ENCODE measurements around the gene ISCA2.
A peak's percentile ranks its signal among the peaks of the same experiment; 100 is the strongest.
"Not testable (repeated sequence)": the region's sequence is repeated elsewhere in the genome, so short reads cannot be mapped to it uniquely, and the experiment has no call there.

ISCA2 gene, protein sequence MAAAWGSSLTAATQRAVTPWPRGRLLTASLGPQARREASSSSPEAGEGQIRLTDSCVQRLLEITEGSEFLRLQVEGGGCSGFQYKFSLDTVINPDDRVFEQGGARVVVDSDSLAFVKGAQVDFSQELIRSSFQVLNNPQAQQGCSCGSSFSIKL

DNA sequence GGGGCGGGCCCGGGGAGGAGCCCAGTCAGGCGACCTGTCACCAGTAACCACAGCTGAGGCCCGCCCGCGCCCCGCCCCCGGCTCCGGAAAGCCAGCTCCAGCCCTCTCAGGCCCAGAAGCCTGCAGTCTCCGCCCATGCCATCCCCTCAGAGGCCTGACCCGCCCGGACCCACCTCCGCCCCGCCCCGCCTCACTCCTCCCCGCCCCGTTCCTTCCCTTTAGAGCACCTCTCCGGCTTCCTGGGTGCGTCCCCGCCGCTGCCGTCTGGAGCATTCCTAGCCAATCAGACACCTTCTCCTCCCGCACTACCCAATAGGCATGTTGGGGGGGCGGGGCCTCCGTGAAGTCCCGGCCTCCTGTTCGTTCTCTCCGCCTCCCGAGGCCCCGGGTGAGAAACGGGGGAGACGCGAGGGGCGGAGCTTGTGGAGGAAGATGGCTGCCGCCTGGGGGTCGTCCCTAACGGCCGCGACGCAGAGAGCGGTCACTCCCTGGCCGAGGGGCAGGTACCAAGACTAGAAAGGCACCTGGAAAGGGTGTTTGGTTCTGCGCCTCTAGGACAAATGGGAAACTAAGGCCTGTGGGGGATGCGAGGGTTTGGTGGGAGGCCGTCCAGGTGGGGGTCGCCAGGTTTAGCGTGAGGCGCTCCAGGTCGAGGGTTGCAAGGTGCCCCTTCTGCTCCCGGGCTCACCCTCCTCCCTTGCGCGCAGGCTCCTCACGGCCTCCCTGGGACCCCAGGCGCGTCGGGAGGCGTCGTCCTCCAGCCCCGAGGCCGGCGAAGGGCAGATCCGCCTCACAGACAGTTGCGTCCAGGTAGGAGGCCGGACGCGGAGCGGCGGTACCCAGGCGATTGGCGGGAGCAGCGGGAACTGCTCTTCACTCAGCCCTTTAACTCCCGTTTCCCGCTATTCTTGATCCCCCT, at the start of gene ISCA2:
ISCA2 (plus strand) TSS at position 423 of the 919 bp plus-strand sequence; CDS start at position 433, 10 bp downstream.
- Histone ChIP-seq H3K27me3 (peaks cover 11% of the 10 kb centered on the region), H3K4me3 (ENCODE audit: low read depth in 1 of 2, low read length in 1 of 2) (peak within 1 kb of the TSS; percentile 96 to 98), H3K36me3 (no peaks in the 10 kb centered on the region), H3K4me1 (ENCODE audit: control insufficient read depth in 1 of 2, insufficient read depth in 1 of 2, low read depth in 1 of 2, low read length in 1 of 2) (peaks cover 17 to 20% of the 10 kb centered on the region in 2 experiments), H3K9me3 (no peaks in the 10 kb centered on the region), H3K27ac (peak within 1 kb of the TSS; percentile 93)
- TF ChIP-seq, protein P1, sequence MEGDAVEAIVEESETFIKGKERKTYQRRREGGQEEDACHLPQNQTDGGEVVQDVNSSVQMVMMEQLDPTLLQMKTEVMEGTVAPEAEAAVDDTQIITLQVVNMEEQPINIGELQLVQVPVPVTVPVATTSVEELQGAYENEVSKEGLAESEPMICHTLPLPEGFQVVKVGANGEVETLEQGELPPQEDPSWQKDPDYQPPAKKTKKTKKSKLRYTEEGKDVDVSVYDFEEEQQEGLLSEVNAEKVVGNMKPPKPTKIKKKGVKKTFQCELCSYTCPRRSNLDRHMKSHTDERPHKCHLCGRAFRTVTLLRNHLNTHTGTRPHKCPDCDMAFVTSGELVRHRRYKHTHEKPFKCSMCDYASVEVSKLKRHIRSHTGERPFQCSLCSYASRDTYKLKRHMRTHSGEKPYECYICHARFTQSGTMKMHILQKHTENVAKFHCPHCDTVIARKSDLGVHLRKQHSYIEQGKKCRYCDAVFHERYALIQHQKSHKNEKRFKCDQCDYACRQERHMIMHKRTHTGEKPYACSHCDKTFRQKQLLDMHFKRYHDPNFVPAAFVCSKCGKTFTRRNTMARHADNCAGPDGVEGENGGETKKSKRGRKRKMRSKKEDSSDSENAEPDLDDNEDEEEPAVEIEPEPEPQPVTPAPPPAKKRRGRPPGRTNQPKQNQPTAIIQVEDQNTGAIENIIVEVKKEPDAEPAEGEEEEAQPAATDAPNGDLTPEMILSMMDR (IDR thresholded peaks at IDR 0.05), result peak; percentile 52

DNA sequence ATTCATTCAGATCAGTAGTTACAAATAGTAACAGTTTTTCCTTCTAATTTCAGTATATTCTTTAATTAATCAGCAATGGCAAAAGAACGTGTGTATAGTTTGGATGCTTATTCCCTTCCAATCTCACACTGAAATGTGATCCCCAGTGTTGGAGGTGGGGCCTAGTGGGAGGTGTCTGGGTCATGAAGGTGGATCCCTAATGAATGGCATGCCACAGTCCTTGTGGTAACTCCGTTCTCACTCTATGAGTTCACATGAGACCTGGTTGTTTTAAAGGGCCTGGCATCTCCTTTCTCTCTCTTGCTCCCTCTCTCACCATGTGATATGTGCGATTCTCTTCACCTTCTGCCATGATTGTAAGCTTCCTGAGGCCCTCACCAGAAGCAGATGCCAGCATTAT, 48.7 kb upstream of the ISCA2 start:
- Histone ChIP-seq H3K9me3 (no peaks in the 10 kb centered on the region), H3K4me3 (ENCODE audit: low read depth in 1 of 2, low read length in 1 of 2) (no peak overlapping the region), H3K4me1 (ENCODE audit: control insufficient read depth in 1 of 2, insufficient read depth in 1 of 2, low read depth in 1 of 2, low read length in 1 of 2) (no peaks in the 10 kb centered on the region), H3K27ac (no peak overlapping the region), H3K27me3 (peaks cover 41% of the 10 kb centered on the region), H3K36me3 (no peaks in the 10 kb centered on the region)
- TF ChIP-seq, protein P1 (IDR thresholded peaks at IDR 0.05), result no peak

DNA sequence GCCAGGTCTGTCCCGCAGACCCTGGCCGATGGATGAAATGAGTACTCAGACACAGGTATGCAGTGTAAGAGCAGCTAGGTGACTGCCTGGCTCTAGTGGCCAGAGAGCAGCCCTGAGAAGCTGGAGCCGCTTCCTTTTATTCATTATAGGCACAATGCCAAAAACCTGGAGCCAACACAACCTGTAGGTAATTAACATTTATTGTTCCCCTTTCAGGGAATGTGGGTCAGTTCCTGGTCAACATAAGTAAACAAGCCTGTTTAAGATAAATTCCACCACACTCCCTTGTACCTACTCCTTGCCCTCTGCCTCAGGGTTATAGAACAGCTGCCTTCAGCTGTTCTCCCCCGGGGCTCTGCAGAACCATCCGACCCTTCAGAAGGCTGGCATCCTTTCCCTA, 39.2 kb upstream of the ISCA2 start:
- not testable (repeated sequence) for H3K4me3 ChIP-seq (ENCODE audit: low read depth in 1 of 2, low read length in 1 of 2); H3K36me3 ChIP-seq; H3K9me3 ChIP-seq; H3K27ac ChIP-seq; H3K4me1 ChIP-seq (ENCODE audit: control insufficient read depth in 1 of 2, insufficient read depth in 1 of 2, low read depth in 1 of 2, low read length in 1 of 2)
- peaks cover 18% of the 10 kb centered on the region for H3K27me3 ChIP-seq

DNA sequence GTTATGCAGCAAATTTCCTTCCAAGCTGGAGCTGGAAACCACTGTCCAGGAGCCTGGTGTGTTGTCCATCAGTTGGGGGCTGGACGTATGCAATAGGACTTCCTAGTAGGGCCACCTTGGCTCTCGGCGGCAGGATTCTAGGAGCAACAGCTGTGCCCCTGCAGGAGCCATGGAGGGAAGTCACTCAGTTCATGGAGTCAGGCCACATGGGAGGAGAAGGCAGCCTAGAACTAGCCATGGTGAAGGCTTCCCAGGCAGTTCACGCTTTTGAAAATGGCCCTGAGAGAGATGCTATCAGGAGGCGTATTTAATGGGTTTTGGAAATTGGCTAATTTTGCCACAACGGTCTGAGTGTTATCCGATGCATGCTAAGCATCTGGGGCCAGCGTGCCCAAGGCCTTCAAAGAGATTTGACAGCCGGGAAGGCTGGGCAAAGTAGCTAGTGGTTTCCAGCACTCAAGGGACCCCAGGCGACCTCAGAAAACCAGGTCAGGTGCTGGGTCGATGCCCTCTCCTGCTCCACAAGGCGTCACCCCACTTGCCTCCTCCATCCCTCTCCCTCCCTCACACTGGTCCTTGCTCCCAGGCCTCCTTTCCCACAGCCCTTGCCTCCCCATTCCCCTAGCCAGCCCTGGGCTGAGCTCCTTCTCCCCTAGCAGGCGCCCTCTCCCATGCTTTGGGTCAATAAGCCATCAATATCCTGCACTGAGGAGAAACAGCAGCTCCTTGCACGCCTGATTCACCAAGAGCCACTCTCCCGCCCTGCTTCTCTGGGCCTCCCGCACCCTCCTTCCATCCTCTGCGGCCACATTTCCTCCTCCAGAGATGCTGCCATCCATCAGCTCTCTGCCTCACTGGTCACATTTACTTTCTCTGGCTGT, 36.6 kb upstream of the ISCA2 start:
- Histone ChIP-seq H3K4me1 (ENCODE audit: control insufficient read depth in 1 of 2, insufficient read depth in 1 of 2, low read depth in 1 of 2, low read length in 1 of 2) (no peaks in the 10 kb centered on the region), H3K36me3 (no peaks in the 10 kb centered on the region), H3K27ac (no peak overlapping the region), H3K27me3 (peaks cover 15% of the 10 kb centered on the region), H3K9me3 (no peaks in the 10 kb centered on the region), H3K4me3 (ENCODE audit: low read depth in 1 of 2, low read length in 1 of 2) (no peak overlapping the region)
- TF ChIP-seq, protein P1 (IDR thresholded peaks at IDR 0.05), result no peak

DNA sequence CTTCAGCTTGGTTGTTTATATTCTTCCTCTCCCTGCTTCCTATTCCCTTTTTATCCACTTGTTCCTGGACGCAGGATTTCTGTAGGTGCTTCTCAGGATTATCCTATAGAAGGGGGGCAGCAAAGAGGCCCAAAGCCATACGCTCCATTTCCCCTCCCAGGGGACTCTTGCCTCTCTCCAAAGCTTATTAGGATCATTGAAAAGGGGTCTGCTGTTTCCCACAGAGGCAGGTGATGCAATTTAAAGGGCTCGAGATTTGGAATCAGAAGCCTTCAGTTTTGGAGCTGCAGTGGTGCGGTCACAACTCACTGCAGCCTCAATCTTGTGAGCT, 36.0 kb upstream of the ISCA2 start:
- Histone ChIP-seq H3K36me3 (no peaks in the 10 kb centered on the region), H3K27ac (no peak overlapping the region), H3K4me3 (ENCODE audit: low read depth in 1 of 2, low read length in 1 of 2) (no peak overlapping the region), H3K9me3 (no peaks in the 10 kb centered on the region), H3K27me3 (peaks cover 12% of the 10 kb centered on the region), H3K4me1 (ENCODE audit: control insufficient read depth in 1 of 2, insufficient read depth in 1 of 2, low read depth in 1 of 2, low read length in 1 of 2) (no peaks in the 10 kb centered on the region)
- TF ChIP-seq, protein P1 (IDR thresholded peaks at IDR 0.05), result no peak

Measured in neutrophil (primary cell).